Erythroblast (primary cell): ENCODE measurements around the gene CFAP73.
"Not testable (repeated sequence)": the region's sequence is repeated elsewhere in the genome, so short reads cannot be mapped to it uniquely, and the experiment has no call there.

Experiments
- GATA1 ChIP-seq: IDR thresholded peaks from 2 replicates; pipeline ENCODE4 v1.6.1; 2011; ENCODE audit warnings: low read depth, mild to moderate bottlenecking, control low read depth, low read length, moderate library complexity
- POLR2A ChIP-seq: IDR thresholded peaks from 2 replicates; pipeline ENCODE4 v1.6.1; 2011; ENCODE audit warnings: mild to moderate bottlenecking, low read length

DNA sequence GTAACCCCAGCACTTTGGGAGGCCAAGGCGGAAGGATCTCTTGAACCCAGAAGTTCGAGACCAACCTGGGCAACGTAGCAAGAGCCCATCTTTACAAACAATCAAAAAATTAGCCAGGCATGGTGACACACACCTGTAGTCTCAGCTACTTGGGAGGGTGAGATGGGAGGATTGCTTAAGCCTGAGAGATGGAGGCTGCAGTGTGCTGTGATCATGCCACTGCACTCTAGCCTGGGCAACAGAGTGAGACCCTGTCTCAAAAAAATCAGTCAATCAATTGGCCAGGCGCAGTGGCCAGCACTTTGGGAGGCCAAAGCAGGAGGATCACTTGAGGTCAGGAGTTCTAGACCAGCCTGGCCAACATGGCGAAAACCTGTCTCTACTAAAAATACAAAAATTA lies 57.3 kb downstream of the CFAP73 start:
- TF ChIP-seq POLR2A, GATA1: not testable (repeated sequence)
